RPMI7951 (cell line): ENCODE measurements around the gene BCL2L2. TPM values are rescaled to one million over a fixed set of nuclear protein-coding genes. Genes with fewer than 3 reads are reported as not detected.
"Not testable (repeated sequence)": the region's sequence is repeated elsewhere in the genome, so short reads cannot be mapped to it uniquely, and the experiment has no call there.

Experiments used
- DNase-seq: peaks from one replicate; pipeline ENCODE4 v3.0.0-alpha.2; 2012; ENCODE audit warnings: low read depth
- total RNA-seq: library from RNA; depleted of rRNA; stranded (reverse); fragments of >200 nt; shearing (Covaris generic); gene quantifications from 2 replicates; pipeline ENCODE4 v1.2.3, GENCODE V29; 2014

BCL2L2 gene
- total RNA-seq, 1 experiment from 2014 or later, result 9.5 TPM

DNA sequence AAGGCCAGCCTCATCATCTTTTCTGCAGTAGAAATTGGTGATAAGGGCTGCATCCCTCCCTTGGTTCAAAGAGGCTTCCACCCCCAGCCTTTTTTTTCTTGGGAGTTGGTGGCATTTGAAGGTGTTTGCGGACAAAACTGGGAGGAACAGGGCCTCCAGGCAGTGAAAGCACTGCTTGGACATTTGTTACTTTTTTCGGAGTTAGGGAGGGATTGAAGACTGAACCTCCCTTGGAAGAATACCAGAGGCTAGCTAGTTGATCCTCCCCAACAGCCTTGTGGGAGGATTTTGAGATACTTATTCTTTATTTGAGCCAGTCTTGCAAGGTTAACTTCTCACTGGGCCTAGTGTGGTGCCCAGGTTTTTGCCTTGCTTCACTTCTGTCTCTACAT, 17.8 kb downstream of the BCL2L2 start:
- no peak for DNase-seq

DNA sequence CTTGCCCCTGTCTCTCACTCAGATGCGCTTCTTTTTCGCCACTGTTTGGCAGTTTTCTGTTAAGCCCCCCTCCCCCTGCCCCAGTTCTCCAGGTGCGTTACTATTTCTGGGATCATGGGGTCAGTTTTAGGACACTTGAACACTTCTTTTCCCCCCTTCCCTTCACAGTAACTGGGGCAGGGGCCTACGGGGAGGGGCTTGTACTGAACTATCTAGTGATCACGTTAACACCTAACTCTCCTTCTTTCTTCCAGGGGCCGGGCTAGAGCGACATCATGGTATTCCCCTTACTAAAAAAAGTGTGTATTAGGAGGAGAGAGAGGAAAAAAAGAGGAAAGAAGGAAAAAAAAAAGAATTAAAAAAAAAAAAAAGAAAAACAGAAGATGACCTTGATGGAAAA, 18.4 kb downstream of the BCL2L2 start:
- no peak for DNase-seq

DNA sequence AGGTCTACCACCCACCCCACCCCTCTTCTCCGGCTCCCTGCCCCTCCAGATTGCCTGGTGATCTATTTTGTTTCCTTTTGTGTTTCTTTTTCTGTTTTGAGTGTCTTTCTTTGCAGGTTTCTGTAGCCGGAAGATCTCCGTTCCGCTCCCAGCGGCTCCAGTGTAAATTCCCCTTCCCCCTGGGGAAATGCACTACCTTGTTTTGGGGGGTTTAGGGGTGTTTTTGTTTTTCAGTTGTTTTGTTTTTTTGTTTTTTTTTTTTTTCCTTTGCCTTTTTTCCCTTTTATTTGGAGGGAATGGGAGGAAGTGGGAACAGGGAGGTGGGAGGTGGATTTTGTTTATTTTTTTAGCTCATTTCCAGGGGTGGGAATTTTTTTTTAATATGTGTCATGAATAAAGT, 19.1 kb downstream of the BCL2L2 start:
- not testable (repeated sequence) for DNase-seq

DNA sequence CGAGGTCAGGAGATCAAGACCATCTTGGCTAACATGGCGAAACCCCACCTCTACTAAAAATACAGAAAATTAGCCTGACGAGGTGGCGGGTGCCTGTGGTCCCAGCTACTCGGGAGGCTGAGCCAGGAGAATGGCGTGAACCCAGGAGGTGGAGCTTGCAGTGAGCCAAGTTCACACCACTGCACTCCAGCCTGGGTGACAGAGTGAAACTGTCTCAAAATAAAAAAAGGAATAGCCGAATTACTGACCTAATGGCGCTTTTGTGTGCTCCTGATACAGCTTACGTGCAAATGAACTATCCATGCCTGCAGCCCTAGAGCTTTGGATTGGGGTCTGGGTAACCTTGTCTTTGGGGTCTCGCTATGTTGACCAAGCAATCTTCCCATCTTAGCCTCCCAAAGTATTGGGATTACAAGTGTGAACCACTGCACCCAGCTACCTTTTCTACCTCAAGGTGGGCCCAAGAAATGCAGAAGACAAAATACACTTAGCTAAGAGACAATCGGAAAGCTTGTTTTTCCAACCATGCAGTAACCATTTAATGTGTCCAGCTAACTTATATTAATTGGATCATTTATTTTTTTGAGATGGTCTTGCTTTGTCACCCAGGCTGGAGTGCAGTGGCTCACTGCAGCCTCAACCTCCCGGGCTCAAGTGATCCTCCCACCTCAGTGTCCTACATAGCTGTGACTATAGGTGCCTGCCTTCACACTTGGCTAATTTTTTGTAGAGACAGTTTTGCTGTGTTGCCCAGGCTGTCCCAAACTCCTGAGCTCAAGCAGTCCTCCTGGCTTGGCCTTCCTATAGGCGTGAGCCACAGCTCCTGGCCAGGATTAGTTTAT, 20.1 kb downstream of the BCL2L2 start:
- DNase-seq, result no peak

DNA sequence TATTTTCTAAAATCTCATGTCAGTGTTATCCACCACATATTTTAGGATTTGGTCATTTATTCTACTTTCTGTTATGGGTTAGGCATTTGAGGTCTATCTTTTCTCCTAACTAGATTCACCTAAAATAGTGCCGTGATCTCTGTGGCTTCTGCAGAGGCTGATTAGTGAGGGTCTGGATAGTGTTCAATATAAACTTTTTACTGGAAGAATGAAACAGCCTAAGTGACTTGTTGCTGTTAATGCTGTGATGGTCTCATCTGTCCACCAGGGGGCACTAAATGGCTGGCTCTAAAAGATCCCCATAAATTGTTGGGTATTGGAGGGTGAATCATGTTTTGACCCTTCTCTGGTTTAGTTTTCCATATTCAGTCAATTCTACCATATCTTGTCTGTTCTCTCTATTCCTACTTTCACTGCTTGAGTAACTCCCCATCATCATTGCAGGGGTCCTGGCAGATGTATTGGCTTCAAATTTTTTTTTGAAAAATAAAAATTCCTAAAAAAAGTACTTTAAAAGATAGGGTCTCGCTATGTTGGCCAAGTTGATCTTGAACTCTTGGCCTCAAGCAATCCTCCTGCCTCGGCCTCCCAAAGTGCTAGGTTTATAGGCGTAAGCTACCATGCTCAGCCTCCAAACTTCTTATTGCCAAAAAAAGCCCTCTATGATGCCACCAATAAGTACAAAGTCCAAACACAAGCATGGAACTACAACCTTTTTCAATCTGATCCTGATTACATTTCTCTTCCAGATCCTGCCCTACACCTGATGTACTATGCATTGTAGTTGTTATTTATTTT, 21.5 kb downstream of the BCL2L2 start:
- peak; percentile 63 for DNase-seq

DNA sequence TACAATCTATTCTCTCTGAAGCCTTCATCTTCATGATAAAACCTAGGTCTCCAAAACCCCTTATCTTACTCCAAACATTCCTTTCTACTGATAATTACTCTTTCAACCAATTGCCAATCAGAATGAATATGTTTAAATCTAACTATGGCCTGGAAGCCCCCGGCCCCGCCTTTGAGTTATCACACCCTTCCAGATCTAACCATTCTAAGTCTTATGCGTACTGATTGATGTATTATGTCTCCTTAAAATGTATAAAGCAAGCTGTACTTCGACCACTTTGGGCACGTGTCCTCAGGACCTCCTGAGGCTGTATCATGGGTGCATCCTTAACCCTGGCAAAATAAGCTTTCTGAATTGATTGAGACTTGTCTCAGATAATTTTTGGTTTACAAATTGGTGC, 29.0 kb downstream of the BCL2L2 start:
- DNase-seq, result no peak

DNA sequence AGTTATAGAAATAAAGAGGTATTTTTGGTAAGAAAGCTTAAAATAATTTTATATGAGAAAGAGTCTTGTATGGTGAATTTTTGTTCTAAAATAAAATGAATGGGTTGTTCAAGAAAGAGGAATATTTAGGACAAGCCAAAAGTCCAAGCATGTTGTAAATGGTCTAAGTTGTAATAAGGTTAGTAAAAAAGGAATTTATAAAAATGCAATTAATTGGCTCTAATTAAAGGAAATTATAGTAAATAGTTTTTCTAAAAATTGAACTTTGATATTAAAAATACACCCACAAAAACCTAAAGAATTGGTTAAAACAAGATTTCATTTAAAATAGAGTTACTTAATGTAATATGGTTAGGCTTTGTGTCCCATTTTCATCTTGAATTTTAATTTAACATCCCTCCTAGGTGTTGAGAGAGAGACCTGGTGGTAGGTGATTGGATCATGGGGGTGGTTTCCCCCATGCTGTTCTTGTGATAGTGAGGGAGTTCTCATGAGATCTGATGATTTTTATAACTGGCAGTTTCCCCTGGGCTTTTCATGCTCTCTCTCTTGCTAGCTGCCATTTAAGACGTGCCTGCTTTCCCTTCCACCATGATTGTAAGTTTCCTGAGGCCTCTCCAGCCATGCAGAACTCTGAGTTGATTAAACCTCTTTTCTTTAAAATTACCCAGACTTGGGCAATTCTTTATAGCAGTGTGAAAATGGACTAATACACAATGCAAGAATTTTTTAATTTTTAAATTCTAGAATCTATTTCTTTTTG, 33.1 kb downstream of the BCL2L2 start:
- DNase-seq, result no peak

DNA sequence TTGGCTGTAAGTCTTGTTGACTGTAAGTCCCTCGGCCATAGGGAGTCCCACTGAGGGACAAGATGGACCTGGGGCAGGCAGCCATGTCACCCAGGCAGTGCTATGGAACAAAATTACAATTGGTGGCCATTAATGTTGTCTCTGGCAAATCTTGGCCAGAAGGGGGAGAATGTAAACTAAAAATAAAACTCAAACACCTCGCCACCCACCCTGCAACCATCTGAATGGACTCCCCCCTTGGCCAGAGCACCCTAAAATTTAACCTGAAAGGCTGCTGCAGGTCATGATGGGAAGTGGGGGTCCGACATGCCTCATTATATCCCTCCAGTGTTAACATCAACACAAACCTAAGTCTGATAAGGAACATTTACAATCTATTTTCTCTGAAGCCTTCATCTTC, 37.8 kb downstream of the BCL2L2 start:
- DNase-seq, result no peak

DNA sequence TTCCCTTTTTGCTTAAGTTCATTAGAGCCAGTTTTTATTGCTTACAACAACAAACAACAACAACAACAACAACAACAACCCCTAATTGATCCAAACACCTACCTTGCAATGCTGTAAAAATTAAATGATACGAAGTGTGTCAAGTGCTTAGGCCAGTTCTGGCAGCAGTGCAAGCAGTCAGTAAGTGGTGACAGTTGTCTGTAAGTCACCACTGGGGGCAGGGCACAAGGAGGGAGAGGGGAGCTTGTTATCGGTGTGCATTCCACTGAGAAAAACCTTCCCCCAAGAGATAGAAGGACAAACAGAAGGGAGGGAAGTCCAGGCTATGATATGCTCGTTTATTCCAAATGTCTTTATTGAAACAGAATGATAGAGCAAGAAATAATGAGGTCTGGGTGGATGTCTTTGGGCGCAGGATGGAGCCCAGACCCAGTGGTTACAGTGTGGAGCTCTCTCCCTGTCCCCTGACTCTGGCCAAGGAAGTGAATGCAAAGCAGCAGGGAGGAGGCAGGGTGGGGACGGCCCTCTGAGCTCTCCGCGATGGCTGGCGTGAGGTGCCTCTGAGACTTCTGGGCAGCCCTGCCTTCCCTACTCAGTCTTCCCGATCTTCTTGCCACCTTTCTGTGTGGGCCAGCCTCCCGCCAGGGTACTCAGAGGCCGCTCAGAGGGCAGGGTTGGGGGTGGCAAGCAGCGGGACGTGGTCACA, 39.5 kb downstream of the BCL2L2 start:
- DNase-seq, result no peak

DNA sequence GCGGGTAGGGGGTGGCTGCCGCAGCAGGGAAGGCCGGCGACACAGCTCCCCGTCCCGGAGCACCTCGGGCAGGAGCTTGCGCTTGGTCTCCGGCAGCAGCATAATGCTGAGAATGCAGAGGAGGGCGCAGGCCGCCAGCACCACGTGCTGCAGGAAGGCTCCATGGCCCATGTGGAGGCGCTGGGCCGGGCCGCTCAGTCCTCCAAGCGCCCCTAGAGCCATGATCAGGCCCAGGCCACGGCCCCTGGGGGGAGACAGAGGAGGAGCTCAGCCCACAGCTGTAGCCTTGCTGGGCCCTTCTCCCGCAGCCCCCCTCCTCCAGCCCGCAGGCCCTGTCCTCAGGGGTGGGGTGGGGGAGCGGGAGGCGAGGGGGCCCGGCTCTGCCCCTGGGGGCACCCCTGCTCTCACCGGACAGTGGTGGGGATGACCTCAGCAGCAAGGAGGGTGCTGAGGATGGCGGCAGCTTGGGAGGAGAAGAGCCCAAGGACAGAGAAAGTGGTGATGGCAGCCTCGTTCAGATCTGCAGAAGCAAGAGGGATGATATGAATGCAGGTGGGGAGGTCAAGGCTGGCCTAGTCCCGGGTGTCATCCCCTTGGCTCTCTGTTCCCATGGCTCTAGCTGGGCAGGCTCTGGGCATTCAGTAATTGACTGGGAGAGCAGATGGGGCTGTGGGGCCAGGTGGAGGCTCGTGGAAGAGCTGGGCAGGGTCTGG, 40.2 kb downstream of the BCL2L2 start:
- DNase-seq, result no peak

DNA sequence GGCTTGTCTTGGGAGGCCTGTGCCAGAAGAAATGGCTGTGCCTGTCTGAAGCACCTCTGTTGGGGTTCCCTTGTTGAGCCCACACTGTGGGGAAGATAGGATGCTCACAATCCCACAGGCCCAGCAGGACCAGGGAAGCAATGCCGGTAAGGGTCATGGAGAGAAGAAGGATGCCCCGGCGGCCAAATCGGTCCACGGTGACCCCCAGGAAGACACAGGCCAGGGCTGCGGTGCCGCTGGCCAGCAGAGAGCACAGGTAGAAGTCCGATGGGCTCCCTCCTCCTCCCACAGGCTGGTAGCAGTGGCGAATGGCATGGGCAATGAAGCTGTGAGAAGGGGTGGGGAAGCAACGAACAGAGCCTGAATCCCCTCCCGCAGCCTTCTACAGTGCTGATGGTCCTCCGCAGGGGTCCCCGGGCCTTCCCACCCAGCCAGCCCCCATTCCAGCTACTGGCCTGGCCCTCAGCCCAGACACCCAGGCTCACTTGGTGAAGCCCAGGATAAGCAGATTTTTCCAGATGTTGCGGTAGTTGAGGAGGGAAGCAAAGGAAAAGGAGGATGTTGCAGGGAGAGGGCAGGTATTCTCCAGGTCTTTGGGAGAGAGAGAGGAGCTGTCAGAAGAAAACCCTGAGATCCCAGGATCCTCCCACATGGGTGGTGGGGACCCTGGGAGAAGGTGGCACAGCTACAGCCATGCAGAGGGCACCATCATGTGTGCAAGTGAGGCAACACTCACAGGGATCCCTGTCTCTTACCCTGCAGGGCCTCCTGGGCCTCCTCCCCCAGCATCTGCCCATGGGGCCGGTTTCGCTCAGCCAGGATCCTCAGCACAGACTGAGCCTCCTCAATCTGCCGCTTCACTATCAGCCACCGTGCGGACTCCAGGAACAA, 41.0 kb downstream of the BCL2L2 start:
- no peak for DNase-seq

DNA sequence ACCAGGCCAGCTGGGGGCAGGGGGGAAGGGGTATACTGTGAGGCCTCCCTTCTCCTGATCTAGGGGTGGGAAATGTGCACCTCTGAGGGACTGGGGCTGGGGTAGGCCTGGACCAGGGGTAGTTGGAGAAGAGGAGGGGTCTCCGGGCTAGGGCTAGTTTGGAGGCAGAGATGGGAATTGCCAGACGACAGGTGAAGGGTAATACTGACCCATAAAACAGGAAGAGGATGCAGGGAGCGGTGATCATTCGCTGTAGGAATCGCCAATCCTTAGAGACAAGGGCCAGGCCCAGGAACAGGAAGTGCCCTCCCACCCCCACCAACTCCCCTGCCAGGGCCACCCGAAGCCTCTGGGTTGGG, 41.6 kb downstream of the BCL2L2 start:
- no peak for DNase-seq

DNA sequence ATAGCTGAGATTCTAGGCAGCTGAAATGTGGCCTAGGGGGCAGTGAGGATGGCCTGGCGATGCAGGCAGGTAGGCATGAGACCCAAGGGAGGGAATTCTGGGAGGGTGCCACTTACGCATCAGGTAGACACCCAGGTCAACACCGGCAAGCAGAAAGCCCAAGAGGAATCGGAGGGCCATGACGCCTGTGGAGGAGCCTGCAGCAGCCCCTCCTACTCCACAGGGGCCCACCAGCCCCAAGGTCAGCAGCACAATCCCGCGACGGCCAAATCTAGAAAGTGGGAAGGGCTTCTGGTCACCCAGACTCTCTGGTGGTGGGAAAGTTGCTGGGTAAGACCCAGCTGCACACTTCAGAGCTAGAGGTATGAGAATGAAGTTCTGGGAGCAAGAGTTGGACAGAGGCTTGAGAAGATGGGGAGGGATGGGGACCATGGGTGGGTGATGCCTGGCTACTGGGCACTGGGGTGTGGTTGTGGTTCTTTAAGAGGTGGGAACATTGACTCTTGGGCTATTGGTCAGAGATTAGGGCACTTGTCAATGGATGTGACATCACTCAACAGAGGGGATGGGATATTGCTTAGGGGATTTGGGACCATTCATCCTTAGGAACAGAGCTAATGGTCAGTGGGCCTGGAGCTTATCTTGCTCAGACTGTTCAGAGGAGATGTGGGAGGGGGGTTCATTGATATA, 42.7 kb downstream of the BCL2L2 start:
- DNase-seq, result no peak

DNA sequence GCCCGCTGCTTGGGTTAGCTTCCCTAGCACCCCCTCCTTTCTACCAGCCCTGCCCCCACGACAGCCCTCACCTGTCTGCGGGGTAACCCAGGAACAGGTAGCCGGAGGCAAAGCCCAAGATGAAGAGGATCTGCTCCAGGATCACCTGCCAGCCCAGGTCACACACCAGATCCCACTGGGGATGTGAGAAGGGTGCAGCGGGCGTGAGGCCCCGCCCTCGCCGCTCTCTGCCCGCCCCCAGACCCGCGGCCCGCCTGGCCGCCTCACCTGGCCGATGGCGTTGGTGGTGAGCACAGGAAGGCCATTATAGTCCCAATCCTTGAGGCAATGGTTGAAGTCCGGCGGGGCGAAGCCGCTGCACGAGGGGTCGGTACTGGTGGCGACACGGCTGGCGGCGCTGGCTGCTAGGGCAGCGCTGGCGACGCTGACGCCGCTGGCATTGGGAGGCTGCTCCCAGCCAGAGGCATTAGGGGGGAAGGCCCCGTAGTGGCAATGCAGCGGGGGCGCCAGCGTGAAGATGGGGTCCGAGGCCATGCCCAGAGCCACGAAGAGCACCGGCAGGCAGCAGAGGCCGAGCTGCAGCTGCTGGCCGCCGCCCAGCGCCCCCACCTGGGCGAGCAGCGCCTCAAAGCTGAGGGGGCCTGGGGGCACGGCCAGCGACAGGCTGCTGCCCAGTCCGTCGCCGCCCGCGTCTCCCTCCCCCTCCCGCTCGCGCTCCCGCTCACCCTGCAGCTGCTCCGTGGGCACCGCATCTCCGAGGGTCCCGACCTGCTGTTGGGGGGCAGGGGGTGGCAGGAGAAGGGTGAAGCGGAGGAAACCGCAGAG, 45.3 kb downstream of the BCL2L2 start:
- DNase-seq, result no peak

DNA sequence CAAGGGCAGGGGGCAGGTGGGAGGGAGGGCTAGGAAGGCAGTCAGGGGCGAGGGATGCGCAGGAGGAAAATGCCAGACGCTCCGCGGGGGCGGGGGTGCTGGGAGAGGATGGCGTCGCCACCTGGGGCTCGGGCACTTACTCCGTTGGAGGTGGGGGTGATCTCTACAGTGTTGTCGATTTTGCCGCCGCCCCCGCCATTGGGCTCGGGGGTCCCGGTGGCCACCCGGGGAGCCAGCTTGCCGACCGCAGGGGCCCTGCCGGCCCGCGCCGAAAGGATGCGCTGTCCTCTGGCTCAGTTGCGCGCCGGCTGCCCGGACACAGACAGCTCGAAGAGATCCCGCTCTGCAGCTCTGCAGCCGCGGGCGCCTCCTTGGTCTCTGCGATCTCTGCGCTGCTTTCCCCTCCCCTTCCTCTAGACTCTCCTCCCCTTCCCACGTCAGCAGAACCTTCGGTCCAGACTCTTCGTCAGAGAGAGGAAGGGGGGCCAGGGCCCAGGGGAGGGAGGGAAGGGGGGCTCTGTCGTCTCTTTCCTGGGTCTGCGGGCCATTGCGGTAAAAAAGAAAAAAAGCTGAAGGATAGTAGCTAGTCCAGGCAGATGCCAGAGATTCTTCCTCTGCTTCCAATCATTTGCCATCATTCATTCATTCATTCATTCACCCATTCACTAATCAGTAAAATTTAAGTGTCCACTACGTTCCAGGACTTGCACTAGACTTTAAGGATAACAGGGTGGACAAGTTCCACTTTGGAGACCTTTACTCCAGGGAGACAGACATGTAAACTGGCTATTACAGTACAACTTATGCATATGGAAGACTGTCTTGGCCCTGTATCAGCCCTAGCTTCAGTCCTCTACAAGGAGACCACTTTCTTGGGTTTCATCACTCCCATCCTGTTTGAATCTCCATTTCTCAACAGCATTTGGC, 46.1 kb downstream of the BCL2L2 start, which contains the start of gene SLC22A17:
SLC22A17 (minus strand) TSS at position 382 of the 927 bp plus-strand sequence.
- peak; percentile 80 for DNase-seq

DNA sequence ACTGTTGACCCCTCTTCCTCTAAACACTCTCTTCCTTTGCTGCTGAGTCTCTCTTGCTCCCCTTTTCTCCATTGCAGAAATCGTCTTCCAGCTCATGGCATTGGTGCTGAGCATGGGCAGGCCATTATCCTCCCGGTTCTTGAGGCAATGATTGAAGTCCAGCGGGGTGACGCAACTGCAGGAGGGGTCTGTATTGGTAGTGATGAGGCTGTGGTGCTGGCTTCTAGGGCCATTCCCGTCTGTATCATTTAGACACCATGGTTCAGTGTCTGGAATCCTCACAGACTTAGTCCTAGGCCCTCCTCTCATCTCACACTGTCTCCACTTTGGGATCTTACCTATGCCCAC, 46.8 kb downstream of the BCL2L2 start:
- no peak for DNase-seq

DNA sequence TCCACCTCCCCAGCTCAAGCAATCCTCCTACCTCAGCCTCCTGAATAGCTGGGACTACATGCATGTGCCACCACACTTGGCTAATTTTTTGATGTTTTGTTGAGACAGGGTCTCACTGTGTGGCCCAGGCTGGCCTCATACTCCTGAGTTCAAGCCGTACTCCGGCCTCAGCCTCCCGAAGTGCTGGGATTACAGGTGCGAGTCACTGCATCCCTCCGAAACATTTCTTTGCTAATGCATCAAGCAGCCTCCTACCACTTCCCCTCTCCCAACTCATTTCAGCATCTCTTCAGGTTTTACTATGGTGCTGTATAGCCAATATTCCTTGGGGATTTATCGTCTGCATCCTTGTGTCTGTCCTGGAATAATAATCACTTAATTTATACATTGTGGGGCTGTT, 48.4 kb downstream of the BCL2L2 start:
- DNase-seq, result no peak
